ENCODE measurements around the gene GDPD4. TPM values are rescaled to one million over a fixed set of nuclear protein-coding genes. Genes with fewer than 3 reads are reported as not detected.

Gene GDPD4
- total RNA-seq, 1 experiment from 2014 or later: not detected

GRCh38 chr11:77178150-77178549, 123.3 kb downstream of the GDPD4 start:
- no TSS peak for BruUV-seq (replicated peaks)
- H3K36me3 ChIP-seq (ENCODE audit: control insufficient read depth, insufficient read depth, low read length): no peaks in the 10 kb centered on the region
- intact Hi-C loops (cut with micrococcal nuclease; ENCODE audit: unreplicated experiment) (no loop called here), in situ Hi-C loops (cut with HindIII; ENCODE audit: low pct_unique_long_range_greater_than_20kb, low sequenced_read_pairs) (no loop called here)
- no peaks in the 10 kb centered on the region for H3K9me3 ChIP-seq (ENCODE audit: control insufficient read depth, insufficient read depth, low read depth, low read length)
- no peak overlapping the region for H3K27ac ChIP-seq (ENCODE audit: low read length)
- ChIA-PET POLR2A (interaction anchor here (0.6 kb wide), 1 partner anchor 417 kb away, joined by 5 read pairs; no protein-coding TSS in a partner anchor), CTCF (no interaction called here)
- TF ChIP-seq POLR2AphosphoS5 (IDR thresholded peaks at IDR 0.05; ENCODE audit: low read depth, low read length): no peak
- TF ChIP-seq SIN3A (IDR thresholded peaks at IDR 0.05; ENCODE audit: borderline replicate concordance, insufficient read depth, low read depth, low read length): no peak
- TF ChIP-seq TCF7L2 (IDR thresholded peaks at IDR 0.05; ENCODE audit: low read depth, low read length): no peak
- TF ChIP-seq REST (IDR thresholded peaks at IDR 0.05; ENCODE audit: insufficient read depth in 1 of 2, low read depth in 2 of 2, low read length in 1 of 2): no peak
- TF ChIP-seq CTCF (IDR thresholded peaks at IDR 0.05): no peak
- ATAC-seq: no peak
- no peak for DNase-seq (ENCODE audit: low read depth, low spot score)
- no peak overlapping the region for H3K4me3 ChIP-seq (ENCODE audit: low read depth in 2 of 2, low read length in 2 of 2)
- H3K4me1 ChIP-seq (ENCODE audit: control insufficient read depth, insufficient read depth, low read length): no peaks in the 10 kb centered on the region
- H3K27me3 ChIP-seq (ENCODE audit: control insufficient read depth, insufficient read depth, low read length): no peaks in the 10 kb centered on the region

GRCh38 chr11:77176996-77177395, 124.5 kb downstream of the GDPD4 start:
- Histone ChIP-seq H3K9me3 (ENCODE audit: control insufficient read depth, insufficient read depth, low read depth, low read length) (no peaks in the 10 kb centered on the region), H3K27ac (ENCODE audit: low read length) (no peak overlapping the region), H3K27me3 (ENCODE audit: control insufficient read depth, insufficient read depth, low read length) (no peaks in the 10 kb centered on the region), H3K4me1 (ENCODE audit: control insufficient read depth, insufficient read depth, low read length) (no peaks in the 10 kb centered on the region), H3K4me3 (ENCODE audit: low read depth in 2 of 2, low read length in 2 of 2) (no peak overlapping the region), H3K36me3 (ENCODE audit: control insufficient read depth, insufficient read depth, low read length) (no peaks in the 10 kb centered on the region)
- in situ Hi-C loops (cut with HindIII; ENCODE audit: low pct_unique_long_range_greater_than_20kb, low sequenced_read_pairs) (no loop called here), intact Hi-C loops (cut with micrococcal nuclease; ENCODE audit: unreplicated experiment) (no loop called here)
- ChIA-PET POLR2A (no interaction called here), CTCF (no interaction called here)
- BruUV-seq (replicated peaks): no TSS peak
- DNase-seq (ENCODE audit: low read depth, low spot score) (no peak), ATAC-seq (no peak; the same call in 1 of the 2 replicates)
- TF ChIP-seq TCF7L2 (IDR thresholded peaks at IDR 0.05; ENCODE audit: low read depth, low read length): no peak
- no peak for TF ChIP-seq REST (IDR thresholded peaks at IDR 0.05; ENCODE audit: insufficient read depth in 1 of 2, low read depth in 2 of 2, low read length in 1 of 2)
- TF ChIP-seq POLR2AphosphoS5 (IDR thresholded peaks at IDR 0.05; ENCODE audit: low read depth, low read length): no peak
